GM18858 (cell line): ENCODE measurements around the gene CKB.
"Not testable (repeated sequence)": the region's sequence is repeated elsewhere in the genome, so short reads cannot be mapped to it uniquely, and the experiment has no call there.

ENCODE experiments used
- ATAC-seq: cut with Tn5 transposase; IDR thresholded peaks from one replicate; pipeline ENCODE4 v1.9.1; 2021; ENCODE audit not compliant: unreplicated experiment

CKB gene

DNA sequence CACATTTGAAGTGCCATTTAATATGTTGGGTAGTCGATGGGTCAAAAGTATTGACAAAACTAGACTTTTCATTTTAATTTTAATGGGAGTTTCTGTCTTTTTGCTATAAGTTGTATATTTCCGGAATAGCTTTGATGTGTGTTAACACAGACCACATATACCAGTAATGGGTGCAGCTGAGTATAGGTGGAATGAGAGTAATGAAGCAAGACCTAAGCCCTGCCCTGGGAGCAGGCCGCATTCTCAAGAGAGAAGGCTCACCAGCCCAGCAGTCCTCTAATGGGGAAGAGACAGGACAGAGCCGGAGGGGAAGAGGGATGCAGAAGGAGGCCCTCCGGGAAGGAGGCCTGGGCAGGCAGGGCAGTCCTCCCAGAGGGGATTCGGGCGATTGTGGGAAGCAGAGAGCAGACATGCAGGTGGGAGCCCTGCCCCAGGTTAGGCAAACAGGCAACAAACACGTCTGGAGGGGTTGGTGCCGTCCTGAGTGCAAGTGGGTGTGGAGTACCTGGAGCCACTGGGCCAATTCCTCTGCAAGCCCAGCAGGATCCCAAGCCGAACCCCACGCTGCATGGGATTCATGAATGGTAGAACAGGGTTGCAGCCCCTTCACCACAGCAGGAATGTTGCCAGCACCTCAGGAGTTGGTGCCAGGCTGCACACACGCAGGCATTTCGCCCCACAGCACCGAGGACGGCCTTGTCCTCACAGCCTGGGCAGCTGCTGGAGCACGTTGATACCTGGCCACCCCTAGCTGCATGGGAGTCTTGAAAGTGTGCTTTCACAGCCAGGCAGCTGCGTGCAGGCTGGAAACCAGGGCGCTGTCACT is 7.8 kb downstream of the CKB start:
- no peak for ATAC-seq

DNA sequence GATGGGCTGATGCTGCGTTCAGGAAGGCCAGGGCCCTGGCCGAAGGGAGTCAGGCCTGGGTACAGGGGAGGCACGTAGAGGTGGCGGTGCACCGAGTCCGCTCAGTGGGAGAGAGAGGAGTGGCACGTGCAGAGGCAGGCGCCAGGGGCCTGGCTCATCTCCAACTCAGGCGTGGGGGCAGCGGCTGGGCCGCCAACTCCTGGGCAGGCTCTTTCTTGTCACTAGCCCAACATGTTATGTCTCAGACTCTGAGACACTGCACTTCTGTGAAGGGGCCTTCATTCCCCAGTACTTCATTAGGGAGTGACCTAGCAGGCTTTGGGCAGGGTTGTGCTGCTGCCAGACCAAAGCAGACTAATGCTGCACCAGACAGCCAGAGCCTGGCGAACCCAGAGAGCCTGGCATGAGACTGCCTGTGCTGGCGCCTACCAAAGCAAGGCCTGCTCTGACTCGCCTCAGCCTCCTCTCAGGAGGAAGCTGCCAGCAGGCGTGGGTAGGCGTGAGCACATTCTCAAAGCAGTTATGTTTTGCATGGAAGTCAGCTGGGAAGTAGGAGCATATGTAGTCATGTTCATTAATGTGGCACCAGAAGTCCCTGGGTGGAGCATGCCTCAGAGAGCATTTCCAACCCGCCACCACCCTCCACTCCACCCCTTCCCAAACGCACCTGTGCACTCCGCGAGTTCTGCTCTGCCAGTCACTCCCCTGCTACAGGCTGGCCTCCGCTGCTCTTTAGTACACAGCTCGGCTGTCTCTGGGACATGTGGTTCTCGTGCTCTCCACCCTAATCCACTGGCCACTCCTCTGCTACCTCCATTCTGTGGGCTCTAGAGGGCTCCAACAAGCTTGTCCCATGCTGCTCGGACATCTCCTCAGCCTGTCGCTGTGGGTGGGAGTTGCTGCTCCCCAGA is 9.7 kb downstream of the CKB start:
- ATAC-seq = no peak

- ATAC-seq = not testable (repeated sequence)
Measured at GRCh38 chr14:103512180-103512579, 10.4 kb downstream of the CKB start.

GRCh38 chr14:103510724-103511693 is 11.6 kb downstream of the CKB start:
- no peak for ATAC-seq

DNA sequence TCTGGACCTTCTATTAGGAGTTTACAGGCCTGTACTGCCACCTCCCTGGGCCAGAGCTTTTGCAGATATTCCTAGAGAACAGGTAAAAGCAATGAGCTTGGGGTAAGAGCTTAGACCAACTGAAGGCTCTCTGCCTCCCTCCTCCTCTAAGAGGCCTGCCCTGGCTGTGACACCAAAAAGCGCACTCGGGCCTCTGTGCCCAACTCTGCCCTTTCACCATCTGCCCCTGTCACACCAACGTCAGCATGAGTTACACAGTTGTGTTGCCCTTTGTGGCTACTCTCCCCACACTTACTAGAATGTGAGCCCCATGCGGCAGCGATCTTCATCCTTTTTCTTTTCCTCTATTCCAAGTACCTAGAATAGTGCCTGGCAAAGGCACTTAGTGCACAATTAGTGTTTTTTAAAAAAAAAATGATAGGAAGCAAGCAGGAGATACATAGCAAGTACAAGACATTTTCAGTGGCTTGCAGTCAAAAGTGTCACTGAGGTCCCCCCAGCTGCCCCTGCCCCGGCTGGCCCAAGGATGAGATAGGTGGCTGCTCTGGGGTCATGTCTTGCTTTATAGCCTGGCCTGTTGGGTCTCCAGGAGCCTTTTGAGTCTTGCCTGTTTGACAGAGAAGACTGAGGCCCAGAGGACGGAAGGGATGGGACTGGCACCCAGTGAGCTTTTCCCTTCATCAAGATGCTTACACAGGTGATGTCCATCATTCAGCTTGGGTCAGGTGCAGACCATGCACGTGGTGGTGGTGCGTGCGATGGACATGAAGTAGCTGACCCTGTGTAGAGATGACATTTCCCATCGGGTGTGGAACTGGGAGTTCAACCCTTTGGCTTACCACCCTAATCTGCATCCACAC is 12.5 kb downstream of the CKB start:
- ATAC-seq = no peak

DNA sequence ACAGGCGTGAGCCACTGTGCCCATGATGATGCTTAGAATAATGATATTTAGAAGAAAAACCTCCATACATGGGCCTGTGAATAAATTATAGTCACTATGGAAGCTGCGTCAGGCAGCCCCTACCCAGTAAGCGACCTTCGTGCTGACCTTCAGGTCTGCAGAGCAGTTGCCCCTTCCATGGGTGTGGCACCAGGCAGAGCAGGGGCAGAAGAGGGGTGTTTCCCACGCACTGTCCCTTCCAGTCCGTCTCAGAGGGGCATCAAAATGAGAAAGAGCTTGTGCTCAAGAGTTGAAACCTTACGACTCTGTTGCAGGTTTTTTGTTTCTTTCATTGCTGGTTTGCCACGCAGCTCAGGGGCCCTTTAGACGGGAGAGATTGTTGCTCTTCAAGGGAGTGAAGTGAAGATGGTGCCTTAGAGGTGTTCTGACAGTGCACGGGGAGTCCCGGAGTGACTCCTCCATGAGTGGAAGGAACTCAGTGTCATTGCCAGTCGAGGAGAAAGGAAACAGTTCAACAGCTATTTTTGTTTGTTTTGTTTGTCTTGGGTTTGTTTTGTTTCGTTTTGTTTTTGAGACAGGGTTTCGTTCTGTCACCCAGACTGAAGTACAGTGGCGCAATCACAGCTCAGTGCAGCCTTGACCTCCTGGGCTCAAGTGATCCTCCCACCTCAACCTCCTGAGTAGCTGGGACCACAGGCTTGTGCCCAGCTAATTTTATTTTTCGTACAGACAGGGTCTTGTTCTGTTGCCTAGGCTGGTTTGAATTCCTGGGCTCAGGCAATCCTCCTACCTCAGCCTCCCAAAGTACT is 13.9 kb downstream of the CKB start:
- ATAC-seq = no peak

GRCh38 chr14:103507751-103508150 is 14.9 kb downstream of the CKB start:
- ATAC-seq = no peak

- no peak for ATAC-seq
Measured at GRCh38 chr14:103504991-103505565, 17.6 kb downstream of the CKB start.

DNA sequence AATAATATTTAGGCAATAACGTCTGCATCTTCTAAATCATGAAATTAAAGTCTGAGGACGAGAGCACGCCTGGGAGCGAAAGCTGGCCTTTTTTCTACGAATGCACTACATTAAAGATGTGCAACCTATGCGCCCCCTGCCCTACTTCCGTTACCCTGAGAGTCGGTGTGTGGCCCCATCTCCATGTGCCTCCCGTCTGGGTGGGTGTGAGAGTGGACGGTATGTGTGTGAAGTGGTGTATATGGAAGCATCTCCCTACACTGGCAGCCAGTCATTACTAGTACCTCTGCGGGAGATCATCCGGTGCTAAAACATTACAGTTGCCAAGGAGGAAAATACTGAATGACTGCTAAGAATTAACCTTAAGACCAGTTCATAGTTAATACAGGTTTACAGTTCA is 19.3 kb downstream of the CKB start:
- no peak for ATAC-seq

DNA sequence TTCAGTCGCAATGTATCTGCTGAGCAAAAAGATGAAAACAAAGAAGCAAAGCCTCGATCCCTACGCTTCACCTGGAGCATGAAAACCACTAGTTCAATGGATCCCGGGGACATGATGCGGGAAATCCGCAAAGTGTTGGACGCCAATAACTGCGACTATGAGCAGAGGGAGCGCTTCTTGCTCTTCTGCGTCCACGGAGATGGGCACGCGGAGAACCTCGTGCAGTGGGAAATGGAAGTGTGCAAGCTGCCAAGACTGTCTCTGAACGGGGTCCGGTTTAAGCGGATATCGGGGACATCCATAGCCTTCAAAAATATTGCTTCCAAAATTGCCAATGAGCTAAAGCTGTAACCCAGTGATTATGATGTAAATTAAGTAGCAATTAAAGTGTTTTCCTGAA is 19.8 kb downstream of the CKB start:
- no peak for ATAC-seq

GRCh38 chr14:103501921-103502669 is 20.5 kb downstream of the CKB start:
- no peak for ATAC-seq

DNA sequence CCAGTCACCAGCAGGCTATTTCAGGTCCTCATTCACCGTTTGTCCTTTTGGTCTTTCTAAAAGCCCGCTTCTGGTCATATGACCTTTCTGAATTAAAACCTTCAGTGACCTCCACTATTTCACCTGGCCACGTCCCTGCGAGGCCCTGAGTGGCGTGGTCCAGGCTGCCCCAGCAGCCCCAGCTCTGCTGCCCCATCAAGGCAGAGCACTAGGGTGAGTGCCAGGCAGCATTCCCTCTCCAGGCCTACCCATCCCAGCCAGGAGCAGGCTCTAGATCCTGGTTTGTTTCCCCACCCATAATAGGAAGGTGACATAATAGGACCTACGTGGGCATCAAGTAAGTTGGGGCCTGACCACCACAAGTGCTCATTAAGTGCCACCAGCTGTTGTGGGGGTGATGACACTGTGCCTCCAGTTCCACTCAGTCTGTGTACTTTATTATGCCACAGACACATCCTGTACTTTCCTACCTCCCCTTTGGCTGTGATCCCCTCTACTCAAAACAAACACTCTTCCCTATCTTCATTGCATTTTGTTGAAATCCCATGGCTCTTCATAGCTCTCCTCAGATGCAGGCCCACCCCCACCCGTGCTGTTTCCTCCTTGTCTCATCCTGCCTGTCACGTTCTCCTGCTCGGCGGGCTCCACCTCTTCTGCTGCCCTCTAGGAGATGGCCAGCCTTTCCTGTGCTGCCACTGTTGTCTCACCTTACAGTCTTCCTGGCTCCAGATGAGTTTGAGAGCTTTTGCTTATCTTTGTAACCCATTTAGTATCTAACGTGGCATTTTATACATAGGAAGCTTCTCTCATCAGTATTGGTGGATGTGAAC is 21.4 kb downstream of the CKB start:
- ATAC-seq = no peak

- no peak for ATAC-seq
Measured at GRCh38 chr14:103500148-103500990, 22.3 kb downstream of the CKB start.

- ATAC-seq = no peak
Measured at GRCh38 chr14:103499709-103500108, 22.9 kb downstream of the CKB start.

DNA sequence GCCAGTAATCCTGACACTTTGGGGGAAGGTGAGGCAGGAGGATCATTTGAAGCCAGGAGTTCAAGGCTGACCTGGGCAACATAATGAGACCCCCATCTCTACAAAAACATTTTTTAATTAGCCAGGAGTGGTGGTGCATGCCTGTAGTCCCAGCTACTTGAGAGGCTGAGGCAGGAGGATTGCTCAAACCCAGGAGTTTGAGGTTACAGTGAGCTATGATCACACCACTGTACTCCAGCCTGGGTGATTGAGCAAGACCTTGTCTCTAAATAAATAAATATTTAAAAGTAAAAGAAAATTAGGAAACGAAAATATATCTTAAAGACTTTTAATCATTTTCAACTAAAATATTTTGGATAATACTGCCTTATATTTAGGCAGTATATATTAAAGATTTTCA is 25.9 kb downstream of the CKB start:
- no peak for ATAC-seq

GRCh38 chr14:103495854-103496253 is 26.8 kb downstream of the CKB start:
- no peak for ATAC-seq
